Measurements from ENCODE around the gene PLA2G6. TPM values are rescaled to one million over a fixed set of nuclear protein-coding genes. Genes with fewer than 3 reads are reported as not detected.

The PLA2G6 gene
- total RNA-seq, 1 donor from 2014 or later = 76.4 TPM

DNA sequence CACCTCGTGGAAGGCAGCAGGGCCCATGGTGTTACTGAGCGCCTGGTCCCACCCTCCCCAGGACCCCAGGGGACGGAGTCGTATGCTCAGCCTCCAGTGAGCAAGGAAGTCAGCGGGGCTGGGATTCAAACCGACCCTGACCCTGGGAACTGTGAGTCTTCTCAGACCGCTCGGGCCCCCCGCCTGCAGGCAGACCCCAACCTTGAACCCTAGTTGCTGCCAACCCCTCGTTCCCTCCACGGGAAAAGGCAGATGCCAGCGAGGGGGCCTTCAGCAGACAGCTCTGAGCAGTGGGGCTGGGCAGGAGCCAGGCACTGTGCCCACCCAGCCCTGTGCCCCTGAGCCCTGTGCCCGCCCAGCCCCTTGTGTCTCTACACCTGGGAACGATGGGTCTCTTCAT is 104.0 kb downstream of the PLA2G6 start:
- H3K4me3 Mint-ChIP-seq (ENCODE audit: low read depth) = no peak overlapping the region
- no peaks in the 10 kb centered on the region for H3K4me1 Mint-ChIP-seq (ENCODE audit: low read depth)
- H3K9me3 Mint-ChIP-seq (ENCODE audit: low read depth) = no peaks in the 10 kb centered on the region
- H3K27me3 Mint-ChIP-seq = peaks cover 8% of the 10 kb centered on the region
- TF ChIP-seq, protein P1, sequence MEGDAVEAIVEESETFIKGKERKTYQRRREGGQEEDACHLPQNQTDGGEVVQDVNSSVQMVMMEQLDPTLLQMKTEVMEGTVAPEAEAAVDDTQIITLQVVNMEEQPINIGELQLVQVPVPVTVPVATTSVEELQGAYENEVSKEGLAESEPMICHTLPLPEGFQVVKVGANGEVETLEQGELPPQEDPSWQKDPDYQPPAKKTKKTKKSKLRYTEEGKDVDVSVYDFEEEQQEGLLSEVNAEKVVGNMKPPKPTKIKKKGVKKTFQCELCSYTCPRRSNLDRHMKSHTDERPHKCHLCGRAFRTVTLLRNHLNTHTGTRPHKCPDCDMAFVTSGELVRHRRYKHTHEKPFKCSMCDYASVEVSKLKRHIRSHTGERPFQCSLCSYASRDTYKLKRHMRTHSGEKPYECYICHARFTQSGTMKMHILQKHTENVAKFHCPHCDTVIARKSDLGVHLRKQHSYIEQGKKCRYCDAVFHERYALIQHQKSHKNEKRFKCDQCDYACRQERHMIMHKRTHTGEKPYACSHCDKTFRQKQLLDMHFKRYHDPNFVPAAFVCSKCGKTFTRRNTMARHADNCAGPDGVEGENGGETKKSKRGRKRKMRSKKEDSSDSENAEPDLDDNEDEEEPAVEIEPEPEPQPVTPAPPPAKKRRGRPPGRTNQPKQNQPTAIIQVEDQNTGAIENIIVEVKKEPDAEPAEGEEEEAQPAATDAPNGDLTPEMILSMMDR (IDR thresholded peaks at IDR 0.05; ENCODE audit: unreplicated experiment) = no peak
- H3K27ac Mint-ChIP-seq = no peak overlapping the region
- H3K36me3 Mint-ChIP-seq (ENCODE audit: insufficient read depth) = peaks cover 15% of the 10 kb centered on the region
- no peak for DNase-seq (ENCODE audit: low spot score, unreplicated experiment)

DNA sequence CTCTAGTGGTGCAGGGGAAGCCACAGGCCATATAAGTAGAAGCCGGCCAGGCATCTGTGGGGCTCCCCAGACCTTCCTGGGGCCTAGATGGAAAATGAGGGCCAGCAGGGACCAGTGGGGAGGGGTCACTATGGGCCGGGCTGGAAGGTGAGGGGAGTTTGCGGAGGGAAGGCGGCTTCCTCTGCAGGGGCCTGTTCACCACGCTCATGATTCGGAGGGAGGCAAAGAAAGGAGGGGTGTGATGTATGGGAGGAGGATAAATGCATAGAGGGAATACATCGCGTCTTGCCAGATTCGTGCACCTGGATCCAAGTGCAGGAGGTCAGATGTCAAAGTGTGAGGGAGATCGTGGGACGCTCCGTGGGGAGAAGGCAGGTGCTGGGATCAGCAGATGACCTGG is 104.5 kb downstream of the PLA2G6 start:
- no peak for DNase-seq (ENCODE audit: low spot score, unreplicated experiment)
- no peak overlapping the region for H3K27ac Mint-ChIP-seq
- no peaks in the 10 kb centered on the region for H3K4me1 Mint-ChIP-seq (ENCODE audit: low read depth)
- TF ChIP-seq, protein P1 (IDR thresholded peaks at IDR 0.05; ENCODE audit: unreplicated experiment) = no peak
- no peak overlapping the region for H3K4me3 Mint-ChIP-seq (ENCODE audit: low read depth)
- H3K36me3 Mint-ChIP-seq (ENCODE audit: insufficient read depth) = peaks cover 16% of the 10 kb centered on the region
- H3K27me3 Mint-ChIP-seq = peaks cover 8% of the 10 kb centered on the region
- H3K9me3 Mint-ChIP-seq (ENCODE audit: low read depth) = no peaks in the 10 kb centered on the region

GRCh38 chr22:38075961-38076360 is 105.7 kb downstream of the PLA2G6 start:
- no peak overlapping the region for H3K4me3 Mint-ChIP-seq (ENCODE audit: low read depth)
- H3K27ac Mint-ChIP-seq = no peak overlapping the region
- DNase-seq (ENCODE audit: low spot score, unreplicated experiment) = no peak
- no peaks in the 10 kb centered on the region for H3K9me3 Mint-ChIP-seq (ENCODE audit: low read depth)
- TF ChIP-seq, protein P1 (IDR thresholded peaks at IDR 0.05; ENCODE audit: unreplicated experiment) = no peak
- peaks cover 16% of the 10 kb centered on the region for H3K36me3 Mint-ChIP-seq (ENCODE audit: insufficient read depth)
- peaks cover 8% of the 10 kb centered on the region for H3K27me3 Mint-ChIP-seq
- no peaks in the 10 kb centered on the region for H3K4me1 Mint-ChIP-seq (ENCODE audit: low read depth)

GRCh38 chr22:38075105-38075825 is 106.4 kb downstream of the PLA2G6 start:
- TF ChIP-seq, protein P1 (IDR thresholded peaks at IDR 0.05; ENCODE audit: unreplicated experiment) = no peak
- peaks cover 16% of the 10 kb centered on the region for H3K36me3 Mint-ChIP-seq (ENCODE audit: insufficient read depth)
- no peaks in the 10 kb centered on the region for H3K4me1 Mint-ChIP-seq (ENCODE audit: low read depth)
- no peak overlapping the region for H3K4me3 Mint-ChIP-seq (ENCODE audit: low read depth)
- peaks cover 7% of the 10 kb centered on the region for H3K27me3 Mint-ChIP-seq
- H3K9me3 Mint-ChIP-seq (ENCODE audit: low read depth) = no peaks in the 10 kb centered on the region
- no peak for DNase-seq (ENCODE audit: low spot score, unreplicated experiment)
- no peak overlapping the region for H3K27ac Mint-ChIP-seq

GRCh38 chr22:38074181-38075104 is 107.2 kb downstream of the PLA2G6 start:
- Mint-ChIP-seq H3K4me1 (ENCODE audit: low read depth) (no peaks in the 10 kb centered on the region), H3K27me3 (peaks cover under 1% of the 10 kb centered on the region)
- no peak for DNase-seq (ENCODE audit: low spot score, unreplicated experiment)

More at GRCh38 chr22:38074181-38075104, 107.2 kb downstream of the PLA2G6 start:
- Mint-ChIP-seq H3K9me3 (ENCODE audit: low read depth) (no peaks in the 10 kb centered on the region), H3K27ac (no peak overlapping the region), H3K36me3 (ENCODE audit: insufficient read depth) (peaks cover 11% of the 10 kb centered on the region), H3K4me3 (ENCODE audit: low read depth) (no peak overlapping the region)
- TF ChIP-seq, protein P1 (IDR thresholded peaks at IDR 0.05; ENCODE audit: unreplicated experiment) = peak; percentile 42

Measured in progenitor cell of endocrine pancreas (in vitro differentiated cells).